ENCODE measurements around the gene TMEM151B.

Gene TMEM151B

DNA sequence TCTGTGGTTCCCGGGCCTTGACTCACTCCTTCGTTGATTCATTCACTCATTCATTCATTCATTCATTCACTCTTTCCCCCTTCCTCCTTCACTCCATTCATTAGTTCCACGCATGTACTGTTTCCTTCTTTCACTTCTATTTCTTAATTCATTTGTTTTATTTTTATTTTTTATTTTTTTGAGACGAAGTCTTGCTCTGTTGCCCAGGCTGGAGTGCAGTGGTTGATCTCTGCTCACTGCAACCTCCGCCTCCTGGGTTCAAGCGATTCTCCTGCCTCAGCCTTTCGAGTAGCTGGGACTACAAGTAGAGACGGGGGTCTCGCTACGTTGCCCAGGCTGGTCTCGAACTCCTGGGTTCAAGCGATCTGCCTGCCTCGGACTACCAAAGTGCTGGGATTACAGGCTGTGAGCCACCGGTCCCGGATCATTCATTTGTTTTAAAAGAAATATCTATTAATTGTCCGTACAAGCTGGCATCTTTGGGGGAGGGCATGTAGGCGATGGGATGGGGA, 4.5 kb upstream of the TMEM151B start:
- DNase-seq: no peak

DNA sequence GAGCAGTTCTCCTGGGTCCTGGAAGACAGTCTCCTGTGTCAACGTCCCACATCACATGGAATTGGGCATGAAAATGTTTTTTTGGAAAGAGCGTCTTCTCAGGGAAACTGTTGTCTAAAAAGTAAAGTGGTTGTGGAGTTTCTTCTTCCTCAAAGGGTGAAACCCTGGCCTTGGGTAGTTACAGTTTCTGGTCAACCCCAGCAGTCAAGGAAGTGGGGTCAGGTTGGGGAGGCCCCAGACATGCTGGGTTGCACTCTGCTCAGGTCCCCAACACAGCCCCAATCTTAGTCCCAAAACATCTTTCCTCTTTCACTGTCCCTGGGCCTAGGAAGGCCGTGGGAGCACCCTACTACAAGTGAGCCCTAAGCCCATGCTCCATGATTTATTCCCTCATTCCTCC, 3.9 kb upstream of the TMEM151B start:
- DNase-seq: no peak

DNA sequence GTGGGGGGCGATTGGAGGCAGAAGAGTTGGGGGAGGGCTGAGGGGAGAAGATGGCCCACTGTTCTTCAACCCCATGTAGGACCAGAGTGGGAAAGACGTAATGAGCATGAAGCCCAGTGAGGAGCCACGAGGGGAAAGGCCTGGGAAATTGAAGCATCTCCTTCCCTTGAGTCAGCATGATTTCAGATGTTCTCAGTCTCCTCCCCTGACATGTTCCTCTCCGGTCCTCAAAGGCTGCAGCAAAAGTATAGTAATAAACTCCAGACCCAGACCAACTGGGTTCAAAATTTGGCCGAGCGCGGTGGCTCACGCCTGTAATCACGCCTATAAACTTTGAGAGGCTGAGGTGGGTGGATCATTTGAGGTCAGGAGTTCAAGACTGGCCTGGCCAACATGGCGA, 3.0 kb upstream of the TMEM151B start:
- DNase-seq: no peak

DNA sequence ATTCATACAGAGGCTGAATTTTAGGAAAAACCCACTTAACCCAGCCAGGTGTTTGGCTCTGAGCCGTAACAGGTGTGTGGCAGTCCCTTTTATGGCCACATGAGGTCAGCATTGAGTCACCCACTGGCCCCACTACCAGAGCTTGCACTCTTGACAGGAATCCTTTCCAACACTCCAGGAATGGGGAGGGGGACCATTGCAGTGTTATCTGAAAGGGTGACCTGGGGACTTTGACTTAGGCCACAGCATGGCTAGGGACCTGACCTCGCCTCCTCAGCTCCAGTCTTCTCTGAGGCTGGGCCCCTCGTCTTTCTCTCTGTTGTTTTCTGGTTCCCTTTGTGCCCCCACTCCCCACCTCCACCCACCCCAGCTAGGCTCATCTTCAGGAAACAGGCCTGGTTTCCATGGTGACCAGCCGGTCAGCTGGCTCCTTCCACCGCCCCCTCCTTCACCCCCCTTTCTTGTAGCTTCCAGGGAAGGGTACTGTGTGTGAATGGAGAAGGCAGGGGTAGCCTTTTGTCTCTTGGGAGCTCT, 2.1 kb upstream of the TMEM151B start:
- peak; percentile 20 for DNase-seq

DNA sequence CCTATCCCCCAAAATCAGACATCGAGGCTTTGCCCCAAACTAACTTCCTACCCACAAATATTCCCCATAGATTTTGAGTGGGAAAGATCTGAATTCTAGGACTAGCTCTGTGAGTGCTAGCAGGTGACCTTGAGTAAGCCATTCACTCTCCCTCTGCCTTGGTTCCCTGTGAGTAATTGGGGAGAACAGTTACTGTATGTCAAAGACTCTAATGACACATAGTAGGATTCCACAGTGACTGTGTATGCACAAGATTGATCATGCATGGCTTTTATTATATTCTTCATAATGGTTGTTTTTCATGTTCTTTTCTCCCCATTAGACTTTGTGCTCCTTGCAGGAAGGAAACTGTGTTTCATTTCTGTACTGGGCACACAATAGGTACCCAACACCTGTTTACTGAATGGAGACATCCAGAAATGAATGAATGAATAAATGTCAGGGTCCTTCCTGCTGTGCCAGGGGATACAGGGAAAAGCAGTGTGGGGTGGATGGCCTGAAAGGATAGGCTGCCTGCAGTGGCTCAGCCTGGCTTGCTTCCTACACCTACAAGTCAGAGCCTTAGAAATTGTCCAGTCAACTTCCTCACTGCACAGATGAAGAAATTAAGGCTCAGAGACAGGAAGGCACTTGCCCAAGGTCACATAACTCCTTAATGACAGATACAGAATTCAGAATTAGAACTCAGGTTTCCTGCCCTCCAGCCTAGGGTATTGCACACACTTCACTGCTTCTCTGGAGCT, 901 bp upstream of the TMEM151B start:
- DNase-seq: no peak

DNA sequence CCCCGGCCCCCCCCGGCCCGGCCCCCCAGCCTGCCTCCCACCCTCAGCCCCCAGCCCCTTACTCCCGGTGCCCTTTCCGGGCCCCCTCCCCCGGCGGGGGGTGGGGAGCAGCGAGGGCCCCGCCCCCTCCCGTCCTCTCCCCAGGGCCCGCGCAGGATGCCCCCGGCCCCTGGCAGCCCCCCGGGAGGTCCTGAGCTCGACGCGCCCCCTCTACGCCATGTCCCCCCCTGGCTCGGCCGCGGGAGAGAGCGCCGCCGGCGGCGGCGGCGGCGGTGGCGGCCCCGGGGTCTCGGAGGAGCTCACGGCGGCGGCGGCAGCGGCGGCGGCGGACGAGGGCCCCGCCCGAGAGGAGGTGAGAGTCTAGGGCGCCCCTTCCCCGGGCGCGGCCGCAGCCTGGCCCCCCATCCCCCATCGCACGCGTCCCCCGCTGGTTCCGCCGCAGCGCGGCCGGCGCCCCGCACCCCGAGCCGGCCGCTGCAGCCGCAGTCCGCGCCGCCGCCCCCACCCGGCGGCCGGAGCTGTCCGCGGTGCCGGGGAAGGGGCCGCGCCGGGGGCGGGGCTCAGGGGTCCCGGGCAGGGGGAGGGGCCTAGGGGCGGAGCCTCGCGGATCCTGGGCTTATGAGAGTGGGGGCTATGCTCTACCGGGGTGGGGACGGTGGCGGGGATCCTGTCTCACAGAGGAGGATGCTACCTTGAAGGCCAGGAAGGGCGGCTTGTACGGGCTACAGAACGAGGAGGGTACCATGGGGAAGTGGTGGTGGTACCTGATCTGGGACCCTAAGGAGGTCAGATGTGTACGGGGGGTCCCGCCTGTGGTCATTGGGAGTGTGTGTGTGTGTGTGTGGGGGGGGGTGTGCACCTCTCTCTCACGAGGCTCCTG, 516 bp downstream of the TMEM151B start:
- no peak for DNase-seq

DNA sequence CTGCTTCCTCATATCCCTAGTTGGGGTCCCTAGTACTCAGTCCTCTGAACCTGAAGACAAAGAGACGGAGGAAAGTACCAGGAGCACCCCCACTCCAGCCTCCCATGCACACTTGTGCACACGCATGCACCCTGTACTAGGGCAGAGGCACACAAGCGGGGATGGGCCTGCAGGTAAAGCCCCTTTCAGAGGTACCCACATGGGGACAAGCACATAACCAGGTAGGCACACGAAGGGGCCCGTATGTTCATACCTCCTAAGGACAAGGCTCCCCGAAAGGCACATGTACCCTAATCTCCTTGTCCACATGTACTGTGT, 1.1 kb downstream of the TMEM151B start:
- no peak for DNase-seq

DNA sequence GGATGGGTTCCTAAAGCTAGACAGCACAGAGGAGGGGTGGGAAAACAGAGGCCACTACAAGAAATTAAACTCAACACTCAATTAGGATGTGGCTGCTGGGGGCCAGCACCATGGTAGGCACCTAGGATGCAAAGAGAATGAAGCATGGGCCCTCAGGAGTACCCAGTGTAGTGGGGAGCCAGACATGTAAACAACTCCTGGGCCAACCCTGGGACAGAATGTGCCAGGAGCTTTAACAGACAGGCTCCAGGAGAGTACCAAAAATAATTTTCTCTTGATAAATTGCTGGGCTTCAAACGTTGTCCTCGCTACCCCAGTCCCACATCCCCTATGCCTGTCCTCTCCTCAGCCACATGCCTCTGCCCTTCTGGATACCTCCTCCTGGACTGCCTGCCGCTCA, 1.7 kb downstream of the TMEM151B start:
- DNase-seq: no peak

DNA sequence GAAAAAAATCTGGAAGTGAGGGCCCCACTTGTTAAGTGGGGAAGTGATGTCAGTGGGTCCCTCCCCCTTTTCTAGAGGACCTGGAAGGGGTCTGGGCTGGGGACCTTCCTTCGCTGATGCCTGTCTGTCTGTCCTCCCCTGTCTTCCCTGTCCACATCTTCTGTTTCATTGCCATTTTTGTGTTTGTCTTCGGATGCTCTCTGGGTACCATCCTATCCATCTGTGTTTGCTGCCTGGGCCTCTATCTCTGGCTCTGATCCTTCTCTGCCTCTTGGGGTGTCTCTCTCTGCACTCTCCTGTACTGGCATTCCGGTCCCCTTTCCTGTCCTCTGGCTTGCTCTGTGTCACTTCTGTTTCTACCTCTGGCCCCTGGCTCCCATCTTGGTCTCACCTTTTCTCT, 2.3 kb downstream of the TMEM151B start:
- DNase-seq: no peak

- no peak for DNase-seq
These were observed 2.8 kb downstream of the TMEM151B start for GRCh38 chr6:44272999-44273566.

- no peak for DNase-seq
These were observed 3.4 kb downstream of the TMEM151B start for GRCh38 chr6:44273617-44274016.

GRCh38 chr6:44275271-44275748, 5.1 kb downstream of the TMEM151B start:
- no peak for DNase-seq

GRCh38 chr6:44275749-44276648, 5.7 kb downstream of the TMEM151B start:
- DNase-seq: no peak

DNA sequence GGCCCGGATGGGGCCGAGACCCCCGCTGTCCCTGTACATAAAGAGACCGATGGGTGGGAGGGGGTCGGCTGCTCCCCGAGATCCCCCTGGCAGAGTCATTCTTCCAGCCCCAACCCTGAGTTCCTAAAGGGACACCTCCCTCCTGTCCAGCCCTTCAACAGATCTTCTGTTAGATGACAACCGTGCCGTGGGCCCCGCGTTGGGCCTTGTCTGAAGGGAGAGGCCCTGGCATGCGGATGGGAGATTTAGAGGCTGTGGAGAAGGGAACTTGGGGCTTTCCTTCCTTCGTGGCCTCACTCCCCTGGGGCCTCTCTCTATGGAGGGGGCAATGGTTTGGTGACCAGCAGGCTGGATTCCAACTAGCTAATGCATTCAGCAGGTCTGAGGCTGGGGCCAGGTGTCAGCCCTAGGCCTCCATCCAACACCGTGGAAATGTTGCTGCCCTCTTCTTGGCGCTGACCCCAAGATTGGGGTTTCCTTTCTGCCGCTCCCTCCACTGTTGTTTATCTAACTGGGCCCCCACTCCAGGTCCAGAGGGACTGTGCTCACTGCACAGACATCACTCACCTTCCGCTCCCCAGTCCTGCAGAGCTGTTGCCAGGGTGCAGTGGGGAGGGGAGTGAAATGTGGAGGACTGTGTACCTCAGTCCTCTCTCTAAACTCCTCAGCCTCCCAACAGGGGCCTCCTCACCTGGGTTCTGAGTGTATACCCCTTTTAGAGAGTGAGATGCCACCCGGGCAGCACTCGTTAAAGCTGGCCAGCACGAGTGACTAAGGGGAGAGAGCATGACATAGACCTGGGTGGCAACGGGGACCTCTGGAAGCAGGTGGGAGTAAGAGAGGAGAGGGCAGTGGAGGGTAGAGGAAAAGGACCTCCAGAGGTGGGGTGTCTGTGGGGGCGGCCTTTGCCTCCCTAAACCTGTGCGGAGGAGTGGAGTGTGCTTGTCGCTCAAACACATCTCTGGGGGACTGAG, 6.7 kb downstream of the TMEM151B start:
- no peak for DNase-seq

DNA sequence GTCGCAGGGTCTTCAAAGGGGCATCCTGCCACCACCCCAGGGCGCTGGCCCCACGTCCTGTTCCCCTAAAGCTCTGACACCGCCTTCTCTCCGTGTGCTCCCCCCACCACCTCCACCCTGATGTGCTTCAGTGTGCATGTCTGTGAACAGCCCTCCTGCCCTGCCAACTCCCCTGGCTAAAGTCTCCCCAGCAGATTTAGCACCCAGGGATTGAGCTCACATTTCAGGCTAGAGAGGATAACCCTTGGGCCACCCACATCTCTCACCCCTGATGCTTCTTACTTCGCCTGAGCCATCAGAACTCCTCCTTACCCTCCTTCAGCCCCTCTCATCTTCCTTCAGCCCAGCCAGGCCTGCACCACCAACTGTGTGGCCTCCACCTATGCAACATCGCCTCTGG, 7.5 kb downstream of the TMEM151B start:
- DNase-seq: no peak

GRCh38 chr6:44278315-44278714, 8.1 kb downstream of the TMEM151B start:
- no peak for DNase-seq

DNA sequence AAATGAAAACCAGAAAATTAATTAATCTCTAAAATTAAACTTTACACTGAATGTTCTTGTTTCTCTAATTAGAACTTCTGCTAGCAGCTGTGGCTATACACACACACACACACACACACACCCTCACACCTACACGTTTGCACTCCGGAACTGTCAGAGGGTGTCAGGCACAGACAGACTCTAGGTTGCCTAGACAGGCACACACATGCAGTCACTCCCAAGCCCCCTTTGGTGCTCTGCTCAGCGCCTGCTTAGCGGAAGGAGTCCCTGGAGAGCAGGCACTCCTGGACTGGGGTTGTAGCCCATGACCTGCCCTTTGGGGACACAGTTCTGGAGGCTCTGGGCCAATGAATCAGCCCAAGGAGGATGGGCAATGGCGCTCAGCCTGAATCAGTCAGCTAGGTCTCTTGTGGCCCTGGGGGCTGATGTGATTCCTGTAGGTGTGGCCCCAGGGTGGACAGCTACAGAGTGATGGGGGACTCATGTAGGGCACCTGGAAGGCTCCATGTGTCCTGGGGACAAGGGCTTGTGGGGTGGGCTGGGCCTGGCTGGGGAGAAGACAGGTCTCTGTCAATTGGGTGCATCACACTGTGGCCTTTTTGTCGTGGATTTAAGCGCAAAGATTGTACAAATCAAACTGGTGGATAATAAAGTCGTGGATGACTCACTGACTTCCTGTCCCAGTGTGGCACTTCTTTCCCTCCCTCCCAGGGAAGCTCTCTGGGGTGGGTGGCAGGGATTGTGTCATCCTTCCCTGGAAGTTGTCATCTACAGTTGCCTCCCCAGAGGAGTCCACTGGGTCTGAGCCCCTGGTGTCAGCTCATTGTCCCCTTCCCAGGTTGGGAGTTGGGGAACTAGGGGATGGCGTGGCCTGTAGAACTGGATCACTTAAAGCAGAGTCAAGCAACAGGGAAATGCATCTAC, 8.8 kb downstream of the TMEM151B start:
- DNase-seq: no peak

GRCh38 chr6:44284121-44284520, 13.9 kb downstream of the TMEM151B start:
- DNase-seq: no peak

- DNase-seq: no peak
These were observed 14.6 kb downstream of the TMEM151B start for GRCh38 chr6:44284867-44285266.

Measured in NCI-H2081 treated with DMSO at 0.1 percent for 48 hours (cell line).